HG03571 (cell line): ENCODE results near the gene TNFRSF8.
"Not testable (repeated sequence)": the region's sequence is repeated elsewhere in the genome, so short reads cannot be mapped to it uniquely, and the experiment has no call there.

ENCODE experiments used
- ATAC-seq: cut with Tn5 transposase; IDR thresholded peaks from one replicate; pipeline ENCODE4 v1.9.1; 2021; ENCODE audit not compliant: unreplicated experiment

Gene TNFRSF8

GRCh38 chr1:12063141-12064072 lies at the start of gene TNFRSF8:
TNFRSF8 (plus strand) TSS chr1:12063303; CDS start chr1:12063599, 296 bp downstream.
- ATAC-seq = no peak

- ATAC-seq = no peak
Measured at GRCh38 chr1:12014141-12014991, 48.7 kb upstream of the TNFRSF8 start.

GRCh38 chr1:12015001-12015491 lies 48.1 kb upstream of the TNFRSF8 start:
- no peak for ATAC-seq

- no peak for ATAC-seq
Measured at GRCh38 chr1:12015499-12015898, 47.6 kb upstream of the TNFRSF8 start.

GRCh38 chr1:12016182-12016581 lies 46.9 kb upstream of the TNFRSF8 start:
- no peak for ATAC-seq

- no peak for ATAC-seq
Measured at GRCh38 chr1:12019858-12020509, 43.1 kb upstream of the TNFRSF8 start.

- no peak for ATAC-seq
Measured at GRCh38 chr1:12021616-12022015, 41.5 kb upstream of the TNFRSF8 start.

GRCh38 chr1:12022036-12022435 lies 41.1 kb upstream of the TNFRSF8 start:
- ATAC-seq = no peak

- no peak for ATAC-seq
Measured at GRCh38 chr1:12026586-12026985, 36.5 kb upstream of the TNFRSF8 start.

- ATAC-seq = no peak
Measured at GRCh38 chr1:12028248-12028647, 34.9 kb upstream of the TNFRSF8 start.

GRCh38 chr1:12028957-12029511 lies 34.1 kb upstream of the TNFRSF8 start:
- no peak for ATAC-seq

GRCh38 chr1:12029720-12030339 lies 33.3 kb upstream of the TNFRSF8 start:
- no peak for ATAC-seq

GRCh38 chr1:12031039-12031980 lies 31.8 kb upstream of the TNFRSF8 start:
- ATAC-seq = no peak

- no peak for ATAC-seq
Measured at GRCh38 chr1:12032161-12032621, 30.9 kb upstream of the TNFRSF8 start.

GRCh38 chr1:12033441-12033840 lies 29.7 kb upstream of the TNFRSF8 start:
- not testable (repeated sequence) for ATAC-seq

GRCh38 chr1:12034381-12034801 lies 28.7 kb upstream of the TNFRSF8 start:
- ATAC-seq = no peak

- ATAC-seq = no peak
Measured at GRCh38 chr1:12035312-12035711, 27.8 kb upstream of the TNFRSF8 start.

GRCh38 chr1:12037486-12038355 lies 25.4 kb upstream of the TNFRSF8 start:
- ATAC-seq = no peak
